Pancreas (tissue), 10 donors: Measurements from ENCODE around the gene LELP1. TPM values are rescaled to one million over a fixed set of nuclear protein-coding genes. Genes with fewer than 3 reads are reported as not detected.

Source experiments
- ATAC-seq, 4 donors: fragments of 200-7000 bp; cut with Tn5 transposase; one replicate each; pipeline versions ENCODE4 v1.8.0 to v1.9.1; 2020; ENCODE audit warnings: mild to moderate bottlenecking in 4 of 4, moderate library complexity in 4 of 4
- DNase-seq, 6 donors: peaks; one replicate each; pipeline ENCODE4 v3.0.0-alpha.2; 2020
- FAIRE-seq: peaks from 2 replicates; lab custom pipeline; 2012; peaks lifted over from hg19 to GRCh38; lab: Jason Lieb, UNC
- H3K27ac ChIP-seq, 4 donors: fragments of 200-600 bp; sonication (generic); 1 replicate in 3 of 4; 2 replicates in 1 of 4; pipeline versions ENCODE4 v1.5.0 to v1.8.0; 2020
- H3K27me3 ChIP-seq, 4 donors: fragments of 200-600 bp; one replicate each; pipeline ENCODE4 v1.8.0; 2021
- H3K36me3 ChIP-seq, 3 donors: fragments of 200-600 bp; sonication (generic) in 1 of 3; one replicate each; pipeline versions ENCODE4 v1.5.0 to v1.8.0; 2020 to 2021
- H3K4me1 ChIP-seq, 3 donors: fragments of 200-600 bp; one replicate each; pipeline ENCODE4 v1.8.0; 2021
- H3K4me3 ChIP-seq, 4 donors: fragments of 200-600 bp; sonication (generic) in 2 of 4; one replicate each; pipeline versions ENCODE4 v1.5.0 to v1.8.0; 2020 to 2021
- H3K9me3 ChIP-seq, 4 donors: fragments of 200-600 bp; one replicate each; pipeline ENCODE4 v1.8.0; 2021
- WGBS, 2 donors: extraction: QIAGEN DNeasy Blood & Tissue Kit; methylation state at CpG; one replicate each; pipeline ENCODE4 v1.1.7; 2013; 5-methylcytosine and 5-hydroxymethylcytosine counted together
- intact Hi-C, 3 donors: fragments of 100-400 bp; cut with DNase I; formaldehyde crosslinking; loops; one replicate each; pipeline versions ENCODE4 v1.11.1 to v1.14.2; 2022
- polyA plus RNA-seq, 2 donors: library from polyadenylated mRNA; stranded (reverse); fragments of 200-250 nt; gene quantifications; one replicate each; pipeline ENCODE4 v1.2.3, GENCODE V29; 2013
- total RNA-seq, 6 donors: library from RNA; stranded (reverse); fragmentation: NEBNext Ultra II Directional in 4 of 6; extraction: Animal tissue kit (Norgen Biotek cat#: 25700) in 4 of 6; gene quantifications; one replicate each; pipeline versions ENCODE4 v1.2.1 to v1.2.4, GENCODE V29; 2021 to 2023
- TF ChIP-seq, protein P1 (sequence below), 4 donors: fragments of 200-600 bp; sonication (generic) in 3 of 4; IDR thresholded peaks; one replicate each; pipeline versions ENCODE4 v1.5.0 to v1.8.0; 2021; ENCODE audit warnings: antibody characterized with exemption in 4 of 4
- donor health status: healthy with polysubstance abuse.
- donor health status: DM: no; HTN: no; CAD: no; lungs with moderate emphysema.
- donor health status: DM: no; HTN: no; CAD: no.
- donor health status: control.
- donor health status: control.
- donor health status: Bipolar disorder and iron deficiency.
- donor health status: DM: yes; HTN: yes; CAD: no.
- donor health status: DM: no; HTN: no; CAD: no.
- donor health status: DM: no; HTN: no; CAD: no.
- donor health status: DM: yes; HTN: yes; CAD: no.

The LELP1 gene
- total and polyA plus RNA-seq, 8 donors: not detected

DNA sequence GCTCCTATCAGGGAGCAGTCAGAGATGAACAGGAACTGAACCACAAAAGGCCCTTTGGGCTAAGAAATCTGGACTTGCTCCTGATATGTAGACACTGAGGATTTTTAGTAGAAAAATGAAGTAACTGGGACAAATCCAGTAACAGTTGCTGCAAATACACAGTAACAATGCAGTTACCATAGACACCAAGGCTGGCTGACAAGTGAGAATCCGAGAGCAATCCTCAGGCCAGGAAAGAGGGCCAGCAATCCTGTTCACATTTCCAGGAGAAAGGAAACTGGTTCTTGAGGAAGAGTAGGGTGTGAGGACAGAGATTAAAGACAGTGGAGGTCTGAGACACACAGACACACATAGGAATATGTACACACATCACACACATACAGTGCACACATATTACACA lies 46.9 kb downstream of the LELP1 start:
- whole genome bisulfite sequencing, 2 donors: 52 to 63% methylated on average over 1 of the region's 1 CpG
- intact Hi-C loops: no loop called here
- H3K4me3 ChIP-seq: no peak overlapping the region
- no peak for FAIRE-seq
- TF ChIP-seq, protein P1, sequence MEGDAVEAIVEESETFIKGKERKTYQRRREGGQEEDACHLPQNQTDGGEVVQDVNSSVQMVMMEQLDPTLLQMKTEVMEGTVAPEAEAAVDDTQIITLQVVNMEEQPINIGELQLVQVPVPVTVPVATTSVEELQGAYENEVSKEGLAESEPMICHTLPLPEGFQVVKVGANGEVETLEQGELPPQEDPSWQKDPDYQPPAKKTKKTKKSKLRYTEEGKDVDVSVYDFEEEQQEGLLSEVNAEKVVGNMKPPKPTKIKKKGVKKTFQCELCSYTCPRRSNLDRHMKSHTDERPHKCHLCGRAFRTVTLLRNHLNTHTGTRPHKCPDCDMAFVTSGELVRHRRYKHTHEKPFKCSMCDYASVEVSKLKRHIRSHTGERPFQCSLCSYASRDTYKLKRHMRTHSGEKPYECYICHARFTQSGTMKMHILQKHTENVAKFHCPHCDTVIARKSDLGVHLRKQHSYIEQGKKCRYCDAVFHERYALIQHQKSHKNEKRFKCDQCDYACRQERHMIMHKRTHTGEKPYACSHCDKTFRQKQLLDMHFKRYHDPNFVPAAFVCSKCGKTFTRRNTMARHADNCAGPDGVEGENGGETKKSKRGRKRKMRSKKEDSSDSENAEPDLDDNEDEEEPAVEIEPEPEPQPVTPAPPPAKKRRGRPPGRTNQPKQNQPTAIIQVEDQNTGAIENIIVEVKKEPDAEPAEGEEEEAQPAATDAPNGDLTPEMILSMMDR (IDR thresholded peaks at IDR 0.05): no peak
- H3K4me1 ChIP-seq: no peaks in the 10 kb centered on the region
- no peak for ATAC-seq
- no peaks in the 10 kb centered on the region for H3K9me3 ChIP-seq
- no peak for DNase-seq
- no peaks in the 10 kb centered on the region for H3K27me3 ChIP-seq
- no peaks in the 10 kb centered on the region for H3K36me3 ChIP-seq
- no peak overlapping the region for H3K27ac ChIP-seq

DNA sequence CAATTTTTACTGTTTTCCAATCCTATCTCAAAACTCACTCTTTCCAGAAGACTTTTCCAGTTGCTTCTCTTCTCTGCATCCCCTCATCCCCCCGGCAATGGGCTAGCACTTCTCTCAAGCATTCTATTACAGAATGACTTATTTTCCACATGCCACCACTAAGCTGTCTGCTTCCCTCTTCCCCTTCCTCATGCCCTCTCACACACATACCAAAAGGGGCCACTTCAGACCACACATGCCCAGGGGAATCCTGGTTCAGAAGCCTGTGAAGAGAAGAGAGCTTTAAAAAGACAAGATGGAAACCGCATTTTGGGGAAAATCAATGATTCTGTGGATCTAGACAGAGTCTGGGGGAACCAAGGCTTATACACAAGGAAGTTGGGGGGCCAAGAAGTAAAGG lies 47.9 kb downstream of the LELP1 start:
- ATAC-seq (no peak), FAIRE-seq (no peak), DNase-seq (no peak)
- H3K27ac ChIP-seq: no peak overlapping the region
- 69 to 73% methylated on average over 2 of the region's 2 CpGs for WGBS, 2 donors
- no peak overlapping the region for H3K4me3 ChIP-seq
- H3K36me3 ChIP-seq: no peaks in the 10 kb centered on the region
- intact Hi-C loops: no loop called here
- no peaks in the 10 kb centered on the region for H3K27me3 ChIP-seq
- H3K9me3 ChIP-seq: no peaks in the 10 kb centered on the region
- TF ChIP-seq, protein P1 (IDR thresholded peaks at IDR 0.05): no peak
- H3K4me1 ChIP-seq: no peaks in the 10 kb centered on the region

DNA sequence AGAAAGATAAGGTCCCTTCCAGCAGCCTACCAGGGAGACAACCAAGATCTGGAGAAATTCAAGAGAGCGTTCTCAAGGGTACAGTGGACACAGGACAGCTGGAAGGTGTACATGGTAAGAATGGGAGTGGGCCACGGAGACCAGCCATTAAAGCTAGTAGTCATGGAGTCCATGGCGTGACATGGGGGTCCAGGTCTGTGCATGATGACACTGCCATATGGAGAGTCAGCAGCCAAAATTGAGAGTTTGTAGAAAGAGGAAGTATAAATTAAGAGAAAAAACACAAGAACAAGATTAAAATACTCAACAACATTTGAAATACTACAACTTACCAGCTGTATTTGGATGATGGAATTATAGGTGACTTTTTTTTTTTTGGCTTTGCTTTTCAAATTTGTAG lies 48.3 kb downstream of the LELP1 start:
- H3K9me3 ChIP-seq: no peaks in the 10 kb centered on the region
- H3K27ac ChIP-seq: no peak overlapping the region
- ATAC-seq (no peak), FAIRE-seq (no peak), DNase-seq (no peak)
- H3K4me1 ChIP-seq: no peaks in the 10 kb centered on the region
- H3K4me3 ChIP-seq: no peak overlapping the region
- no peaks in the 10 kb centered on the region for H3K36me3 ChIP-seq
- intact Hi-C loops: no loop called here
- TF ChIP-seq, protein P1 (IDR thresholded peaks at IDR 0.05): no peak
- WGBS, 2 donors: 75 to 77% methylated on average over 3 of the region's 3 CpGs
- H3K27me3 ChIP-seq: no peaks in the 10 kb centered on the region

DNA sequence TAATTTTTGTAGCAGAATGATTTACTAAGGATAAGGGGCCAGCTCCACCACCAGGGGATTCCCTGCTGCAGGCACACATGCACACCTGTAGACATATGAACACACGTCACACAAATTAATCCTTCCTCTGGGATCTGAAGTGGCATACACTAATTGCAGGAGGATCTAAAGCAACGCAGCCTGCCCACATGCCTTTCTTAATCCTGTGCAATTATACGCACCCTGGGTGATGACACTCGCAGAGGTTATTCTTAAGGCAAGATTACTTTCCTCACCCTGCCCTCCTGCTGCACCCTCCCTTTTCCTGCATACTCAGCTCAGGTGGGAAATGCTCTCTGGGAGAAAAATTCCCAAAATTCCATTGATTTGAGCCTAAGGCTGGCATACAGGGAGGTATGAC lies 48.8 kb downstream of the LELP1 start:
- H3K4me3 ChIP-seq: no peak overlapping the region
- H3K4me1 ChIP-seq: no peaks in the 10 kb centered on the region
- intact Hi-C loops: no loop called here
- ATAC-seq (no peak), FAIRE-seq (no peak), DNase-seq (no peak)
- H3K9me3 ChIP-seq: no peaks in the 10 kb centered on the region
- TF ChIP-seq, protein P1 (IDR thresholded peaks at IDR 0.05): no peak
- H3K36me3 ChIP-seq: no peaks in the 10 kb centered on the region
- WGBS, 2 donors: 62 to 75% methylated on average over 4 of the region's 4 CpGs
- no peaks in the 10 kb centered on the region for H3K27me3 ChIP-seq
- H3K27ac ChIP-seq: no peak overlapping the region

DNA sequence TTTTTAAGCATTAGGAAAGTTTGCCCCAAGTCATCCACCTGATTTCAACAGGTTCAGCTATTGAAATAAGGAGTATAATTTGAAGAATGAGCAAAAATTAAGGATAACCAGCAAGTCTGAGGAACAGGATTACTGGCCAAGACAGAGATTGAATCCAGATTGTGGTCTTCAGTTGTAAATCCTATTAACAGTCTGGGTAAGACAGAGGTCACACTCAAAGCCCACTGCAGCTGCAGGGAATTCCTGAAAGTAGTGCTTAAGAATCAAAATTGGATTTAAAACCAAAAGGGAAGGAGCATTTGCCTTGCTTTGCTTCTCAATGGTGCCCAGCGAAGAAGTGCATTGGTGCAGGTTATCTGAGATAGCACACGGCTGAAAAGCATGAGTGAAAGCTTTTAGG lies 49.8 kb downstream of the LELP1 start:
- no peaks in the 10 kb centered on the region for H3K36me3 ChIP-seq
- 40 to 82% methylated on average over 2 of the region's 2 CpGs for WGBS, 2 donors
- TF ChIP-seq, protein P1 (IDR thresholded peaks at IDR 0.05): no peak
- intact Hi-C loops: no loop called here
- H3K27ac ChIP-seq: no peak overlapping the region
- H3K4me3 ChIP-seq: no peak overlapping the region
- DNase-seq (no peak), FAIRE-seq (no peak), ATAC-seq (no peak)
- H3K9me3 ChIP-seq: no peaks in the 10 kb centered on the region
- no peaks in the 10 kb centered on the region for H3K4me1 ChIP-seq
- H3K27me3 ChIP-seq: no peaks in the 10 kb centered on the region
